Measurements from ENCODE around the gene EBF3. TPM values are rescaled to one million over a fixed set of nuclear protein-coding genes. Genes with fewer than 3 reads are reported as not detected.

Gene EBF3
- total and polyA plus RNA-seq, 9 of the 15 experiments (the other 6 are each of a cell fraction or from before 2014, with no cell fraction given), result not detected

- no peaks in the 10 kb centered on the region for H3K9me1 ChIP-seq (ENCODE audit: control insufficient read depth, insufficient read depth, low read length)
- no peak overlapping the region for H3K4me2 ChIP-seq (ENCODE audit: insufficient read depth, low read length)
- no TSS peak for BruUV-seq (replicated peaks)
- intact Hi-C loops (cut with micrococcal nuclease) (no loop called here), in situ Hi-C loops (cut with MboI) (no loop called here)
- no peaks in the 10 kb centered on the region for H3K79me2 ChIP-seq (ENCODE audit: control insufficient read depth, insufficient read depth, low read length)
- no peak overlapping the region for H3K9ac ChIP-seq (ENCODE audit: insufficient read depth in 1 of 2, low read depth in 2 of 2, low read length in 2 of 2)
- H3K27me3 ChIP-seq (ENCODE audit: control insufficient read depth in 2 of 2, insufficient read depth in 2 of 2, low read length in 2 of 2), result peaks cover 2 to 22% of the 10 kb centered on the region in 2 experiments; a peak in 3 of 5 replicates
- FAIRE-seq, result no peak
- H3K4me1 ChIP-seq (replicated peaks in 1 of 2; ENCODE audit: control insufficient read depth in 2 of 2, insufficient read depth in 2 of 2, low read length in 2 of 2), result no peaks in the 10 kb centered on the region
- H4K20me1 ChIP-seq (replicated peaks; ENCODE audit: control insufficient read depth, insufficient read depth, low read length), result no peaks in the 10 kb centered on the region
- WGBS (ENCODE audit: insufficient coverage, low coverage, missing lambda C conversion rate), result 0% methylated on average over 13 of the region's 20 CpGs
- CTCF ChIA-PET (ENCODE audit: low intra/inter-chr PET ratio), result no interaction called here
- H3K9me3 ChIP-seq (replicated peaks; ENCODE audit: control insufficient read depth, insufficient read depth, low read depth, low read length), result no peaks in the 10 kb centered on the region
- POLR2A ChIA-PET, result no interaction called here
- no peak for TF ChIP-seq NFE2L1 (tag; IDR thresholded peaks at IDR 0.05; ENCODE audit: borderline replicate concordance, low read depth)
- TF ChIP-seq KAT8 (IDR thresholded peaks at IDR 0.05; ENCODE audit: low read depth), result no peak
- TF ChIP-seq PHTF2 (CRISPR knock-in tag; IDR thresholded peaks at IDR 0.05), result no peak
- no peak for TF ChIP-seq HDAC8 (tag; IDR thresholded peaks at IDR 0.05)
- no peak for TF ChIP-seq KLF10 (CRISPR knock-in tag; IDR thresholded peaks at IDR 0.05)
- no peak for DNase-seq (ENCODE audit: extremely low read depth in 1 of 4, low spot score in 3 of 4)
- no peak overlapping the region for H3K4me3 ChIP-seq
- no peak overlapping the region for H2AFZ ChIP-seq (ENCODE audit: low read depth, low read length)
- no peak overlapping the region for H3K27ac ChIP-seq (ENCODE audit: extremely low read depth, low read depth, low read length)
- no peak for ATAC-seq
- no peaks in the 10 kb centered on the region for H3K36me3 ChIP-seq (ENCODE audit: control insufficient read depth, insufficient read depth, low read length)
Observed at GRCh38 chr10:129883626-129884397, 80.3 kb downstream of the EBF3 start.

GRCh38 chr10:129883029-129883428 is 81.0 kb downstream of the EBF3 start:
- Histone ChIP-seq H3K79me2 (ENCODE audit: control insufficient read depth, insufficient read depth, low read length) (no peaks in the 10 kb centered on the region), H3K9ac (ENCODE audit: insufficient read depth in 1 of 2, low read depth in 2 of 2, low read length in 2 of 2) (no peak overlapping the region), H4K20me1 (replicated peaks; ENCODE audit: control insufficient read depth, insufficient read depth, low read length) (no peaks in the 10 kb centered on the region), H3K9me3 (replicated peaks; ENCODE audit: control insufficient read depth, insufficient read depth, low read depth, low read length) (no peaks in the 10 kb centered on the region), H3K4me3 (no peak overlapping the region), H3K4me2 (ENCODE audit: insufficient read depth, low read length) (no peak overlapping the region), H3K4me1 (replicated peaks in 1 of 2; ENCODE audit: control insufficient read depth in 2 of 2, insufficient read depth in 2 of 2, low read length in 2 of 2) (no peaks in the 10 kb centered on the region), H3K9me1 (ENCODE audit: control insufficient read depth, insufficient read depth, low read length) (no peaks in the 10 kb centered on the region), H3K27me3 (ENCODE audit: control insufficient read depth in 2 of 2, insufficient read depth in 2 of 2, low read length in 2 of 2) (peaks cover 2 to 18% of the 10 kb centered on the region in 2 experiments; a peak in 3 of 5 replicates), H3K27ac (ENCODE audit: extremely low read depth, low read depth, low read length) (no peak overlapping the region), H3K36me3 (ENCODE audit: control insufficient read depth, insufficient read depth, low read length) (no peaks in the 10 kb centered on the region), H2AFZ (ENCODE audit: low read depth, low read length) (no peak overlapping the region)
- POLR2A ChIA-PET, result interaction anchor here (1.0 to 1.1 kb wide), 2 partner anchors 9 to 12 kb away, joined by 3 read pairs; no protein-coding TSS in a partner anchor
- intact Hi-C loops (cut with micrococcal nuclease), result no loop called here
- WGBS (ENCODE audit: insufficient coverage, low coverage, missing lambda C conversion rate), result 2% methylated on average over 11 of the region's 11 CpGs
- no peak for FAIRE-seq
- CTCF ChIA-PET (ENCODE audit: low intra/inter-chr PET ratio), result no interaction called here
- in situ Hi-C loops (cut with MboI), result no loop called here
- DNase-seq (ENCODE audit: extremely low read depth in 1 of 4, low spot score in 3 of 4), result no peak
- ATAC-seq, result no peak
- no TSS peak for BruUV-seq (replicated peaks)
- TF ChIP-seq MYC (IDR thresholded peaks at IDR 0.05; ENCODE audit: low read depth, low read length) (no peak), MYC (CRISPR knock-in tag; IDR thresholded peaks at IDR 0.05; ENCODE audit: borderline replicate concordance, low read depth) (no peak), HBP1 (CRISPR knock-in tag; IDR thresholded peaks at IDR 0.05) (no peak), ZFP30 (CRISPR knock-in tag; IDR thresholded peaks at IDR 0.05; ENCODE audit: borderline replicate concordance) (no peak), DNMT1 (IDR thresholded peaks at IDR 0.05) (no peak), MTA1 (IDR thresholded peaks at IDR 0.05; ENCODE audit: borderline replicate concordance) (no peak)
- TF ChIP-seq, protein P1, sequence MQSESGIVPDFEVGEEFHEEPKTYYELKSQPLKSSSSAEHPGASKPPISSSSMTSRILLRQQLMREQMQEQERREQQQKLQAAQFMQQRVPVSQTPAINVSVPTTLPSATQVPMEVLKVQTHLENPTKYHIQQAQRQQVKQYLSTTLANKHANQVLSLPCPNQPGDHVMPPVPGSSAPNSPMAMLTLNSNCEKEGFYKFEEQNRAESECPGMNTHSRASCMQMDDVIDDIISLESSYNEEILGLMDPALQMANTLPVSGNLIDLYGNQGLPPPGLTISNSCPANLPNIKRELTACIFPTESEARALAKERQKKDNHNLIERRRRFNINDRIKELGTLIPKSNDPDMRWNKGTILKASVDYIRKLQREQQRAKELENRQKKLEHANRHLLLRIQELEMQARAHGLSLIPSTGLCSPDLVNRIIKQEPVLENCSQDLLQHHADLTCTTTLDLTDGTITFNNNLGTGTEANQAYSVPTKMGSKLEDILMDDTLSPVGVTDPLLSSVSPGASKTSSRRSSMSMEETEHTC (IDR thresholded peaks at IDR 0.05), result no peak
- TF ChIP-seq, protein P2, sequence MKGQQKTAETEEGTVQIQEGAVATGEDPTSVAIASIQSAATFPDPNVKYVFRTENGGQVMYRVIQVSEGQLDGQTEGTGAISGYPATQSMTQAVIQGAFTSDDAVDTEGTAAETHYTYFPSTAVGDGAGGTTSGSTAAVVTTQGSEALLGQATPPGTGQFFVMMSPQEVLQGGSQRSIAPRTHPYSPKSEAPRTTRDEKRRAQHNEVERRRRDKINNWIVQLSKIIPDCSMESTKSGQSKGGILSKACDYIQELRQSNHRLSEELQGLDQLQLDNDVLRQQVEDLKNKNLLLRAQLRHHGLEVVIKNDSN (CRISPR knock-in tag; IDR thresholded peaks at IDR 0.05), result no peak
